ENCODE data around the gene RPL27A. TPM values are rescaled to one million over a fixed set of nuclear protein-coding genes. Genes with fewer than 3 reads are reported as not detected.

Gene RPL27A
- total RNA-seq, 2 donors from 2014 or later, result 598 to 620 TPM

DNA sequence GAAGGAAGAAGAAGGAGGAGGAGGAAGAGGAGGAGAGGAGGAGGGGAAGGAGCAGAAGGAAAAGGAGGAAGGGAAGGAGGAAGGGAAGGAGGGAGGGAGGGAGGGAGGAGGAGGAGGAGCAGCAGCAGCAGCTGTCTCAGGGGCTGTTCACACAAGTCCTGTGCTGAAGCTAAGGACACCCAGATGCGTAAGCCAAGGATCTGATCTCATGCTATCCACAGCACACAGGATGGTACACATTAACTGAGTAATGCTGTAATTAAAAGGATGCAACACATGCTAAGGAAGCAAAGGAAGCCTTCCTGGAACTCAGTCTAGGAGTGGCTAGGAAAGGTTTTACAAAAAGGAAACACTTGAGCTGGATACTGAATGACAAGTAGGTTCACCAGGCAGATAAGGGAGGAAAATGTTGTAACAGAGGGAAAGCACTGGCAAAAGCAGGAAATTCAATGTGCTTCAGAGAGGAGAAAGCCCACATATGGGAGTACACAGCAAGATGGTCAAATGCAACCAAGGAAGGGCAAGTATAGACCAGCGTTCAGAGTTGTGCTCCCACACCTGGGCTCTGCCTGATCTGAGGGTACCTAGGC lies 32.1 kb upstream of the RPL27A start:
- TF ChIP-seq, protein P1, sequence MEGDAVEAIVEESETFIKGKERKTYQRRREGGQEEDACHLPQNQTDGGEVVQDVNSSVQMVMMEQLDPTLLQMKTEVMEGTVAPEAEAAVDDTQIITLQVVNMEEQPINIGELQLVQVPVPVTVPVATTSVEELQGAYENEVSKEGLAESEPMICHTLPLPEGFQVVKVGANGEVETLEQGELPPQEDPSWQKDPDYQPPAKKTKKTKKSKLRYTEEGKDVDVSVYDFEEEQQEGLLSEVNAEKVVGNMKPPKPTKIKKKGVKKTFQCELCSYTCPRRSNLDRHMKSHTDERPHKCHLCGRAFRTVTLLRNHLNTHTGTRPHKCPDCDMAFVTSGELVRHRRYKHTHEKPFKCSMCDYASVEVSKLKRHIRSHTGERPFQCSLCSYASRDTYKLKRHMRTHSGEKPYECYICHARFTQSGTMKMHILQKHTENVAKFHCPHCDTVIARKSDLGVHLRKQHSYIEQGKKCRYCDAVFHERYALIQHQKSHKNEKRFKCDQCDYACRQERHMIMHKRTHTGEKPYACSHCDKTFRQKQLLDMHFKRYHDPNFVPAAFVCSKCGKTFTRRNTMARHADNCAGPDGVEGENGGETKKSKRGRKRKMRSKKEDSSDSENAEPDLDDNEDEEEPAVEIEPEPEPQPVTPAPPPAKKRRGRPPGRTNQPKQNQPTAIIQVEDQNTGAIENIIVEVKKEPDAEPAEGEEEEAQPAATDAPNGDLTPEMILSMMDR (IDR thresholded peaks at IDR 0.05), result no peak
- H3K4me1 ChIP-seq, result no peaks in the 10 kb centered on the region
- peaks cover 4% of the 10 kb centered on the region for H3K36me3 ChIP-seq
- H3K9me3 ChIP-seq, result no peaks in the 10 kb centered on the region
- no peak overlapping the region for H3K4me3 ChIP-seq
- no peaks in the 10 kb centered on the region for H3K27me3 ChIP-seq
- no peak for DNase-seq (ENCODE audit: low spot score)
- no peak overlapping the region for H3K27ac ChIP-seq

DNA sequence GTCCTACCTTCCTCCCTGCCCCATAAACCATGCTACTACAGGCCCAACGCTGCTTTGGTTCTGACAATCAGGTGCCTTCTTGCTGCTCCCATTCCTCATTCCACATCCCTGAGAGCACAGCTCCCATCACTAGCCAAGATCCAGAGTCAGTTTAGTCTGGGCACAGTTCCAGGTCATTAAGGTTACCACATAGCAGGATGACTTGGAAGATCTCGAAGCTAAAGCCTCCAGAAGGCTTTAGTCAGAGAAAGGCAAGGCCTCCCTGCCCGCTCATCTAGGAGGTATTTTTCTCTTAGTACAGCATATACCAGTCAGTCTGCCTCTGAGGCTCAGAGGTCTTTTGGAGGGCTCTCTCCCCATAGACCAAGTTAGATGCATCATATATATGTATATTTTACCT lies 30.5 kb upstream of the RPL27A start:
- TF ChIP-seq, protein P1 (IDR thresholded peaks at IDR 0.05), result no peak
- H3K36me3 ChIP-seq, result no peaks in the 10 kb centered on the region
- no peak overlapping the region for H3K4me3 ChIP-seq

GRCh38 chr11:8654503-8654902 lies 28.1 kb upstream of the RPL27A start:
- H3K36me3 ChIP-seq, result no peaks in the 10 kb centered on the region
- TF ChIP-seq, protein P1 (IDR thresholded peaks at IDR 0.05), result no peak
- no peaks in the 10 kb centered on the region for H3K9me3 ChIP-seq
- H3K4me3 ChIP-seq, result no peak overlapping the region
- no peak overlapping the region for H3K27ac ChIP-seq
- no peak for DNase-seq (ENCODE audit: low spot score)
- H3K27me3 ChIP-seq, result no peaks in the 10 kb centered on the region
- no peaks in the 10 kb centered on the region for H3K4me1 ChIP-seq

More for the DNA sequence above, 30.5 kb upstream of the RPL27A start:
- Histone ChIP-seq H3K27ac (no peak overlapping the region), H3K4me1 (no peaks in the 10 kb centered on the region), H3K27me3 (no peaks in the 10 kb centered on the region), H3K9me3 (no peaks in the 10 kb centered on the region)
- no peak for DNase-seq (ENCODE audit: low spot score)

GRCh38 chr11:8656291-8656690 lies 26.3 kb upstream of the RPL27A start:
- Histone ChIP-seq H3K4me3 (no peak overlapping the region), H3K27me3 (no peaks in the 10 kb centered on the region), H3K36me3 (no peaks in the 10 kb centered on the region), H3K4me1 (no peaks in the 10 kb centered on the region), H3K27ac (no peak overlapping the region), H3K9me3 (no peaks in the 10 kb centered on the region)
- TF ChIP-seq, protein P1 (IDR thresholded peaks at IDR 0.05), result no peak
- no peak for DNase-seq (ENCODE audit: low spot score)

GRCh38 chr11:8658321-8659057 lies 24.1 kb upstream of the RPL27A start:
- no peaks in the 10 kb centered on the region for H3K27me3 ChIP-seq
- H3K4me3 ChIP-seq, result no peak overlapping the region
- no peaks in the 10 kb centered on the region for H3K36me3 ChIP-seq
- peak; percentile 64 for DNase-seq (ENCODE audit: low spot score)
- H3K27ac ChIP-seq, result no peak overlapping the region
- H3K4me1 ChIP-seq, result no peaks in the 10 kb centered on the region
- H3K9me3 ChIP-seq, result no peaks in the 10 kb centered on the region
- TF ChIP-seq, protein P1 (IDR thresholded peaks at IDR 0.05), result no peak

Data from right atrium auricular region (tissue), 2 donors.